SK-MEL-5 (cell line): Measurements from ENCODE around the gene KRTAP1-1. TPM values are rescaled to one million over a fixed set of nuclear protein-coding genes. Genes with fewer than 3 reads are reported as not detected.
"Not testable (repeated sequence)": the region's sequence is repeated elsewhere in the genome, so short reads cannot be mapped to it uniquely, and the experiment has no call there.

Experiments
- DNase-seq: peaks from one replicate; pipeline ENCODE4 v3.0.0-alpha.2; 2016; ENCODE audit warnings: low read depth, low spot score
- in situ Hi-C: cut with HindIII; loops from 2 replicates; pipeline ENCODE4 v1.10.0; 2016; ENCODE audit warnings: low sequenced_read_pairs, high pct_unique_total_duplicates, low pct_unique_long_range_greater_than_20kb
- total RNA-seq: library from RNA; depleted of rRNA; stranded (reverse); fragments of >200 nt; shearing (Covaris generic); gene quantifications from 2 replicates; pipeline ENCODE4 v1.2.3, GENCODE V29; 2014

The KRTAP1-1 gene
- total RNA-seq, 1 experiment from 2014 or later = not detected

- DNase-seq = peak; percentile 80
- in situ Hi-C loops = no loop called here
These were observed 18.9 kb upstream of the KRTAP1-1 start, which contains the start of gene KRTAP2-3 for GRCh38 chr17:41060052-41060604. TSS of gene KRTAP2-3 (minus strand) at chr17:41060114. CDS start at chr17:41060050, 64 bp downstream.

DNA sequence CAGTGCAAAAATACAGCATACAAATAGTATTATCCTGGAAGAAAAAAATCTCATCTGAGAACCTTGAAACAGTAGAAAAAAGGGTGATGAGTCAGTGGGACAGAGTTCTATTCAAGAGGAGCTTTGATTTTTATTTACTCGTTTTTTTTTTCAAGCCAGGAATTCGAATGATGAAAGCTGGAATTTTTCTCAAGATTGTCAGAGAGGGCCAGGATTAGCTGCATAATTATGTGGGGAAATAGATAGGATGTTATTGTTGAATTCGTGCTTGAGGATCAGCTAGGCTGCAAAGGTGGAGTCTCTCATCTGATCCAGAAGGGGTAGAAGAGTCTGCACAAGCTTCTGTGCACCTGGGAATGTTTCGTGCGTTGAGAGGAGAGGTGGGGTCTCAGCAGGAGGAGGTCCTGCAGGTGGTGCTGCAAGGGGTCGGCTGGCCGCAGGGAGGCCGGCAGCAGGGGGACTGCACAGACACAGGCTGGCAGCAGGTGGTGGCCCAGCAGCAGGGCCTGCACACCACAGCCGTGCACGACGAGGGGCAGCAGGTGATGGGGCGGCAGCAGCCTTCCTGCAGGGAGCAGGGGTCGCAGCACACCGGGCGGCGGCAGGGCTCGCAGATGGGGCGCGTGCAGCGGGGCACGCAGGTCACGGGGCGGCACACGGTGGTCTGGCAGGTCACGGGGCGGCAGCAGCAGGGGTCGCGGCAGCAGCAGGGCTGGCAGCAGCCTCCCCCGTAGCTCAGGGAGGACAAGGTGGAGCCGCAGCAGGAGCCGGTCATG, 18.2 kb upstream of the KRTAP1-1 start:
- in situ Hi-C loops, DNase-seq: not testable (repeated sequence)

GRCh38 chr17:41058741-41059140, 17.5 kb upstream of the KRTAP1-1 start:
- no peak for DNase-seq
- in situ Hi-C loops = no loop called here

DNA sequence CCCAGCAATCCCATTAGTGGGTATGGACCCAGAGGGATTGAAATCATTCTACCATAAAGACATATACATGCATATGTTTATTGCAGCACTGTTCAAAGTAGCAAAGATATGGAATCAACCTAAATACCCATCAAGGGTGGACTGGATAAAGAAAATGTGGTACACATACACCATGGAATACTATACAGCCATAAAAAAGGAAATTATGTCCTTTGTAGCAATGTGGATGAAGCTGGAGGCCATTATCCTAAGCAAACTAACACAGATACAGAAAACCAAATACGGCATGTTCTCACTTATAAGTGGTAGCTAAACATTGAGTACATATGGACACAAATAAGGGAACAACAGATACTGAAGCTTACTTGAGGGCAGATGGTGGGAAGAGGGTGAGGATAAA, 16.3 kb upstream of the KRTAP1-1 start:
- in situ Hi-C loops = no loop called here

GRCh38 chr17:41055130-41055529, 13.9 kb upstream of the KRTAP1-1 start, which contains the start of gene KRTAP2-2:
TSS of gene KRTAP2-2 (minus strand) at chr17:41055230. CDS start at chr17:41055211, 19 bp downstream.
- DNase-seq, in situ Hi-C loops: not testable (repeated sequence)

More for the DNA sequence above, 16.3 kb upstream of the KRTAP1-1 start:
- DNase-seq = no peak

DNA sequence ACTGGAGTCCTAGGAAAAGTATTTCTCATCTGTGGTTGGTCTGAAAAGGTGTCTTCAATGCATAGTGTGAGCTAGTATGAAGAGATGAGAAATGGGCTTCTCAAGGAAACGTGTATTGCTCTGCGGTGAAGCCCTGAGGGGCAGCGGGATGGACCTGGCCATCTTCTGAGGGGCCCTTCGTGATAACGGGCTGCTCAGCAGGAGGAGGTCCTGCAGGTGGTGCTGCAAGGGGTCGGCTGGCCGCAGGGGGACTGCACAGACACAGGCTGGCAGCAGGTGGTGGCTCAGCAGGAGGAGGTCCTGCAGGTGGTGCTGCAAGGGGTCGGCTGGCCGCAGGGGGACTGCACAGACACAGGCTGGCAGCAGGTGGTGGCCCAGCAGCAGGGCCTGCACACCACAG, 13.3 kb upstream of the KRTAP1-1 start:
- DNase-seq, in situ Hi-C loops: not testable (repeated sequence)

GRCh38 chr17:41054025-41054424, 12.8 kb upstream of the KRTAP1-1 start:
- in situ Hi-C loops = no loop called here
- no peak for DNase-seq

GRCh38 chr17:41052566-41052965, 11.3 kb upstream of the KRTAP1-1 start:
- no peak for DNase-seq
- in situ Hi-C loops = no loop called here

DNA sequence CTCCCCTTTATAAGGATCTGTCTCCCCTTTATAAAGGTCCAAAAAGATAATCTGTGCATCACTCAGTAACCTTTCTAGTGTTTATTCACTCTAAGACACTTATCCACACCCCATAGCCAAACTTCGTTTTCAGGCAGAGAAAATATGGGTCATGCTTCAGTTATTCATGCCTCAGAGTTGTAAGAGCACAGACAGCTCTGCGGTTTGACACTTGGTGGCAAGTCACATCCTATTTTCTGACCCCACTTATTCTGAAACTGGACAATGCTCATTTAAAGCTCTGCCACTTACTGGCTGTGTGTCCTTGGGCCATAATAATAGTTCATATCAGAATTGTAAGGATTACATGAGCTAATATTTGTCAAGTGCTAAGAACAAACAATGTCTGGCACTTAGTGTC, 7.9 kb upstream of the KRTAP1-1 start:
- DNase-seq = no peak
- in situ Hi-C loops = no loop called here

GRCh38 chr17:41048441-41048840, 7.2 kb upstream of the KRTAP1-1 start:
- in situ Hi-C loops = no loop called here
- no peak for DNase-seq

GRCh38 chr17:41046735-41047465, 5.7 kb upstream of the KRTAP1-1 start, which contains the start of gene KRTAP2-1:
TSS of gene KRTAP2-1 (minus strand) at chr17:41047316. CDS start at chr17:41047267, 49 bp downstream.
- DNase-seq, in situ Hi-C loops: not testable (repeated sequence)

- no peak for DNase-seq
- in situ Hi-C loops = no loop called here
These were observed 1.7 kb upstream of the KRTAP1-1 start for GRCh38 chr17:41042953-41043352.

DNA sequence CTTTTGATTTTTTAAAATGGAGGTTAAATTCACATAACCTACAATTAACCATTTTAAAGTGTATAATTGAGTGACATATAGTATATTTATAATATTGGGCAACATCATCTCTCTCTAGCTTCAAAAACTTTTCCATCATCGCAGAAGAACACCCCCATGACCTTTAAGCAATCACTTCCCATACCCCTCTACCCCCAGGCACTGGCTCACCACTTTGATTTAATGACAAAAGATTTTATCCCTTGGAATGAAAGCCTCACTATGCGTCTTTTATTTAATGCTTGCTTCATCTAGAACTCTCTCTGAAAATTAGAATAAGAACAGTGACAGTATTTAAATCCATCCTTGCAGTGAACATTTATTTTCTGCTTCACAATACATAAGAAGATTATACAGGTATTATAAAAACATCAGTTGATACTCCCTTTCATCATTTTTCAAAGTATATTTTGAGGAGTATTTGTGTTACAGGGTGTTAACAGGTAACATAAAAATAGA, 3.3 kb downstream of the KRTAP1-1 start:
- in situ Hi-C loops = no loop called here

GRCh38 chr17:41034346-41034935, 6.8 kb downstream of the KRTAP1-1 start, which contains the start of gene KRTAP1-3:
TSS of gene KRTAP1-3 (minus strand) at chr17:41034874. CDS start at chr17:41034821, 53 bp downstream.
- in situ Hi-C loops, DNase-seq: not testable (repeated sequence)

More for the DNA sequence above, 3.3 kb downstream of the KRTAP1-1 start:
- DNase-seq = no peak

GRCh38 chr17:41029633-41030245, 11.5 kb downstream of the KRTAP1-1 start, which contains the start of gene KRTAP1-4:
TSS of gene KRTAP1-4 (minus strand) at chr17:41030195. CDS start at chr17:41030078, 117 bp downstream.
- DNase-seq = no peak
- in situ Hi-C loops = no loop called here

GRCh38 chr17:41026715-41027471, 14.4 kb downstream of the KRTAP1-1 start, which contains the start of gene KRTAP1-5:
TSS of gene KRTAP1-5 (minus strand) at chr17:41027208. CDS start at chr17:41027155, 53 bp downstream.
- DNase-seq = no peak
- in situ Hi-C loops = no loop called here
